ENCODE measurements around the gene HSD11B1L.
"Not testable (repeated sequence)": the region's sequence is repeated elsewhere in the genome, so short reads cannot be mapped to it uniquely, and the experiment has no call there.

Gene HSD11B1L

DNA sequence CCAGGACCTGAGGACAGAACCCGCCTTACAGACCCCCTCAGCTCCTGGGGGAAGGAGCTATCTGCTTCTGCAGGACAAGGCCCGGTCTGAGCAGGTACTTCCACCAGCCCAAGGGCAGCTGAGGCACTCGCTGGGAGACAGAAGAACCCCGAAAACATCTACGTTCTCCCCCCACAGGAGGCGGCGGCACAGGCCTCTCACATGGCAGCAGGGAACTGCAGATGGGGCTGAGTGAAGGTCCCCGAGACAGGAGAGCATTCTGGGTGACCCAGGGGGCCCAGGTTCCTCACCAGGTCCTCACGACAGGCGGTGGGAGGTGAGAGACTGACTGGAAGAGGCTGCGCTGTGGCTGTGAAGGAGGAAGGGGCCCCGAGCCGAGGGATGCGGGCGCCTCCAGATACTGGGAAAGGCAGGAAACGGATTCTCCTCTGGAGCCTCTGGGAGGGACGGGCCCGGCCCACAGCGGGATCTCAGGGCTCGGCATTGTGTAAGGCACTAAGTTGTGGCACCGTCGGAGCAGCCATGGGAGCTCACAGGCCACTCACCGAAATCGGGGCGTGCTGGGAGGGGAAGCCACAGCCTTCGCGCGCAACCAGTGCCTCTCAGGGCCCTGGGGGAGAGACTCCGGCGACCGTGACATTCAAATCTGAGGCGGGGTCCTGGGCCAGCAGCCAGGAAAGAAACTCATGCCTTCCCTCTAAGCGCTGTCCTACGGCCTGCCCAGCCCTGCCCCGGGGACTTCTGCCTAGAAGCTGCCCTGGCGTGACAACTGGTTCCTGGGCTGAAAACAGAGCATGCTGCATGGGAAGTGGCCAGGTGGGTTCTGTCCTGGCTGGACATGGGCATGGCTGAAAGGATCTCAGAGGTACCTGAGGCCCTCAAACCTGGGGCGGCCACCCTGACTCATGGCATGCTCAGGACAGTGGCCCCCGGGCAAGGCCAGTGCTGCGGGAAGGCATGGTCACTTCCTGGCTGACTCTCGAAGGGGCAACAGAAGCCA lies 23.3 kb downstream of the HSD11B1L start:
- FAIRE-seq, result no peak

DNA sequence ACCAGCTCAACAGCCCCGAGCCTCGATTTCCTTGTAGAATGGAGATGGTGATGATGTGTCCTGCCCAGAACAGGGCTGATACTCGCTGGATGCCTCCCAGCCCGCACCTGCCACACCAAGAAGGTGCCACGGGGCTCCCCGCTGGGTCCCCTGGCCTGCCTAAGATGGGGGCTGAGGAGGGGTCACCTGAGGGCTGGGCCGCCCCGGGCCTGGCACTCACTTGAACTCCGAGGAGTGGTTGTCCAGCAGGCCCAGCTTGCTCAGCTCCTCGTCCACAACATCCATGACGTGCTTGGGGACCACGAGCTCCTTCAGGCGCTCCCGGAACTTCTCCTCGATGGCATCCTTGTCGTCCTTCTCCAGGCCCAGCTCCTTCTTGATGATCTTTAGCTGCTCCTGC lies 24.7 kb downstream of the HSD11B1L start:
- no peak for FAIRE-seq

DNA sequence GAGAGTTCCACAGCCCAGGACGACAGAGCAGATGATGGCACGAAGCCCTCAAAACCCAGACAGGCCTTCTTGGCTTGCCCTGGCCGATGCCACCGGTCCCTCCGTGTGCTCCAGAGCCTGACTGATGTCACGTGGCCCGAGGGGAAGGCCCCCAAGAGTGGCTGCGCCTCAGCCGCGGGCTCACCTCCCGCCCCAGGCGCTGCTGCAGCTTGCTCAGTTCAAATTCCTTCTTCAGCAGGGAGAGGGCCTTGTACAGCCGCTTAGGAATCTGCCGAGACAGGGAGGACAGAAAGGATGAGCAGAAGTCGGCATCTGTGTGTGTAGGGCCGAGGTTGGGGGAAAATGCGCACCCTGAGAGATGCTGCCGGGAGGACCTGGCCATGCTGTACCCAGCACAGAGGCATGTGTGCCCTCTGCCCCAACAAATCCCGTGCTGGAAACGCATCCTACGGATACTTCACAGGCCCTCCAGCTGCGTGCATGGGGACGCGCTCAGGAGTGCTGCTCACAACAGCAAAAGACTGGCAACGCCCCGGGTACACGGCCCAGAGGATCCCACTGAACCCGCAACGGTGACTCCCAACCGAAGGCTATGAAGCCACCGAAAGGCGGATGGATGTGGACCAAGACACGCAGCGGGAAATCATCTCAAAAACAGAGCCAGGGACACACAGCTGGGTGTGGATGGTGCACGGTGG lies 26.2 kb downstream of the HSD11B1L start:
- FAIRE-seq, result no peak

DNA sequence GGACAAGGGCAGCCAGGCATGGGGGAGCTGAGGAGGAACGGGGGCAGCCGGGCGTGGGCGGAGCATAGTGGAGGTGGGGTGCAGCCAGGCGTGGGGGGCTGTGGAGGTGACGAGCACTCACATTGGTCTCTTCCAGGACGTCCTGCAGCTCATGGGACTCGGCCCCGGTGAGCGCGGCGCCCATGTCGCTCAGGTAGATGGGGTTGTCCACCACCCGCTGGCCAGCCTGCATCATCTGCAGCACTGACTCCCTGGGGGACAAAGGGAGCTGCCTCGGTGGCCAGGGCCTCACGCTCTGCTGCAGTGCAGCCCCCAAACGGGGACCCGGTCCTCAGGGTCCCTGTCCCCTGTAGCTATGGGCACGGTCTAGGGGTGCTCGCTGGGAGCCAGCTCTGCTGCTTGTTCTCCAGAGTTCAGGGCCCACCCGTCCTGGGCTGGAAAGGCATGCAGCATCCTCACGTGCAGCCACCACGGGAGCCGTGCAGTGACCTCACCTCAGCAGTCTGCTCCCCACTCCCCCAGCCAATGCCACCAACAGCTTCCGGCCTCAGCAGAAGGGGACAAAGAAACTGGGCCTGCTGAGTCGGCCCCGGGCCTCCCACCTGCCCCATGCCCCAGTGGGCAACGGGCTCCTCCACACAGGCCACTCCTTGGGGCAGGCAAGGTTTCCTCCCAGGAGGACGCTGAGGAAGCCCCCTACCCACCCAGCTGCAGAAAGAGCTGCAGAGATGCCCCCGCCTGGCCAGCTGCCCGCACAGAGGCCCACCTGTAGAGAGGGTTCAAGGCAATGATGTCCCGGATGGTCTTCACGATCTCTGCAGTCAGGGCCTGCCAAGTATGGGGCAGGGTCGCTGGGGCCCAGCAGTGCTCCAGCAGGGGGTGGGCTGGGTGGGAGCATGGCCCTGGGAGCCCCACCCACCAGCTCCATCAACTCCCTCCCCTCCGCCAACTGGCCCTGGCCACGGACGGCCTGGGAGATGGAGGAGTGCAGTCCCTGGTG lies 27.0 kb downstream of the HSD11B1L start:
- no peak for FAIRE-seq

DNA sequence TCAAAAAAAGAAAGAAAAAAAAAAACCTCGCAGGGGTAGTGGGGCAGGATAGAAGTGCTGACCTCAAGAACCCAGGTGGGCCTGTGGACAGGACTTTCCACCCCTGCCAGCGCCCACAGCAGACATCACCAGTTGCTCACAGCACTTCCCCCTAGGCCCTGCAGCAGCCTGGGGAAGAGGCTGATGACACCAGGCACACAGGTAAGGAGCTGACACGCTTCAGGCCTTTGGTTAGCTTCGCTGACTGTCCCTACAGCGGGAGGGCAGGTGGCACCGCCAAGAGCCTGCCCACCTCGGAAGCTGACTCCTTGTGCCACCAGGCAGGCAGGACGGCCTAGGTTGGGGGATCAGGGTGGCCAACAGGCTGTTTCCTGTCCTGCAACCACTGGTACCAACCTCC lies 30.2 kb downstream of the HSD11B1L start:
- FAIRE-seq, result no peak

DNA sequence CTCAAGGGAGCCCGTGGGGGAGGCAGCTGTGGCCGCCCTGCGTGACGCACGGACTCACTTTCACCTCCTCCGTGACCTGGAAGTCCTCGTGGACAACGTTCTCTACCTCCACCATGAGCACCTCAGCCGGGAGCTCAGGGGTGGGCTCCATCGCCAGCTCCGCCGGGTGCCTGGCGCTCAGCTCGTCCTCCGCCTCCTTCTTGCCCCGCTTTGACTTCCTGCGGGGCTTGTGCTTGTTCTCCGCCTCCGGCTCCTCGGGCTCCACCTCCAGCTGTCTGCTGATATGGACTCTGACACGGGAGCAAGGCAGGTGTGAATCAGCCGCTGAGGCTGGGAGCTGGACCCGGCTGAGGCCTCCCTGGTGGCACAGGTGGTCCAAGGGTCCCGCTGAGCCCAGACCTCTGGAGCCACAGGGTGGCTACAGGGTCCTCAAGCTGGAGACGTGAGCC lies 30.9 kb downstream of the HSD11B1L start:
- FAIRE-seq, result no peak

DNA sequence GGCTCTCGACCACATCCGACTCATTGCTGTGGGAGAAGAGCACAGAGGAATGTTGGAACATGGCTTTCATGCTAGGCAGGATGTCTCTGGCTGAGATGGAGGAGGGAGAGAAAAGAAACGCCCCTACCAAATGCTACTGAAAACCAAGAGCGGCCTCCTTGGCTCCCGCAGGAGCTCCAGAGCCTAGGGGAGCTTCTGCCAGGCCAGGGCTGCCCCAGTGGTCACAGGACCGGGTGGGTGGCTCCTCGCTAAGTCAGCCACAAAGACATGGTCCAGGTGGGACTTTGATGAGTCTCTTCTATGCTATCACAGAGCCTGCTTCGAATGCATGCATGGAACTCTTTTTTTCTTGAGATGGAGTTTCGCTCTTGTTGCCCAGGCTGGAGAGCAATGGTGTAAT lies 32.4 kb downstream of the HSD11B1L start:
- no peak for FAIRE-seq

DNA sequence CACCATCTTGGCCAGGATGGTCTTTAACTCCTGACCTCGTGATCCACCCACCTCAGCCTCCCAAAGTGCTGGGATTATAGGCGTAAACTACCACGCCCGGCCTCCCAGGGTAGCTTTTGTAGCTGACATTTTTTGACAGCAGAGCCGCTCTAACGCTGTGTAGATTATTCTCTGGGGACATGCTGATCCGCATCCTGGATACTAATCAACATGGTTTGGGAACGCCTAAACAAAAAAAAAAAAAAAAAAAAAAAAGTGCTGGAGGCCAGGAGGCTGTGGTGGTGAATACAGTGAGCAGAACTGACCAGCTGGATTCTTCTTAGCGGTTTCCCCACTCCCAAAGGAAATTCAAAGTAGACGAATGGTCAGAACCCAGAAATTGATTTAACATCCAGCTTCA lies 34.0 kb downstream of the HSD11B1L start:
- no peak for FAIRE-seq

DNA sequence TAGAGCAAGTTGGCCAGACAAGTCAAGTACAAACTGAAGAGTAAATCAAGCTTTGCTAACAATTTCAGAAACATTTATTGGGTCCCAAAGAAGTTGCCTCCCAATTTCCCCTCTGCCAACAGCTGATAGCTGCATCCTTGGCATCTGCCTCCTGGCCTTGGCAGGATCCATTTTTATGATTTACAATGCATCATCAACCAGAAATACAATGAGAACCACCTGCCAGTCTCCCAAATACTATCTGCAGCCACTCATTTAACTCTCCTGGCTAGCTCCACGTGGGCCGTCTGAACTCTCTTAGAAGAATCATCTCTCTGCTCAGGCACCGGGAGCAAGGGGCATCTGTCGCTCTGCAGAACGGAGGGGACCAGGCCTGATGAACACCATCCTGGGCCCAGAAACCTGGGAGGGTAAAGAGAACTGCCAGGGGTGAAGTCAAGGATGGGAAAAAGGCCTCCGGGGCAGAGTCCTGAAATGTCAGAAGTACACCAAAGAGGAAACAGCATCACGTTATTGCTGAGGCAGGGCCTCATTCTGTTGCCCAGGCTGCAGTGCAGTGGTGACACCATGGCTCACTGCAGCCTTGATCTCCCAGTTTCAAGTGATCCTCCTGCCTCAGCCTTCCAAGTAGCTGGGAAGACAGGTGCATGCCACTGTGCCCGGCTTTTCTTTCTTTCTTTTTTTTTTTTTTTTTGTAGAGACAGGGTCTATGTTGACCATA lies 36.5 kb downstream of the HSD11B1L start:
- FAIRE-seq, result no peak

DNA sequence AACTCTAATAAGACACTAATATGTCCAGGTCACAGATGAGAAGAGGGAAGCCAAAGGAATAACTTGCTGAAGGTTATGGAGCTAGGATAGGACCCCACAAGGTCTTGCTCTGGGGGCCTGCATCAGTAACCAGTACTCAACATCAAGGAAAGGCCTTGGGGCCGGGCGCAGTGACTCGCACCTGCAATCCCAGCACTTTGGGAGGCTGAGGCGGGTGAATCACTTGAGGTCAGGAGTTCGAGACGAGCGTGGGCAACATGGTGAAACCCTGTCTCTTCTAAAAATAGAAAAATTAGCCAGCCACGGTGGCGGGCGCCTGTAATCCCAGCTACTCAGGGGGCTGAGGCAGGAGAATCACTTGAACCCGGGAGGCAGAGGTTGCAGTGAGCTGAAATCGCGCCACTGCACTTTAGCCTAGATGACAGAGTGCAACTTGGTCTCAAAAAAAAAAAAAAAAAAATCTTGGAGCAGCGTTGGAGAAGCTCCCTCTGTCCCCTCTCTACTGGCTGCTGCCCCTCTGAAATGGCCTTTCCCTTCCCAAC lies 37.3 kb downstream of the HSD11B1L start:
- FAIRE-seq, result no peak

DNA sequence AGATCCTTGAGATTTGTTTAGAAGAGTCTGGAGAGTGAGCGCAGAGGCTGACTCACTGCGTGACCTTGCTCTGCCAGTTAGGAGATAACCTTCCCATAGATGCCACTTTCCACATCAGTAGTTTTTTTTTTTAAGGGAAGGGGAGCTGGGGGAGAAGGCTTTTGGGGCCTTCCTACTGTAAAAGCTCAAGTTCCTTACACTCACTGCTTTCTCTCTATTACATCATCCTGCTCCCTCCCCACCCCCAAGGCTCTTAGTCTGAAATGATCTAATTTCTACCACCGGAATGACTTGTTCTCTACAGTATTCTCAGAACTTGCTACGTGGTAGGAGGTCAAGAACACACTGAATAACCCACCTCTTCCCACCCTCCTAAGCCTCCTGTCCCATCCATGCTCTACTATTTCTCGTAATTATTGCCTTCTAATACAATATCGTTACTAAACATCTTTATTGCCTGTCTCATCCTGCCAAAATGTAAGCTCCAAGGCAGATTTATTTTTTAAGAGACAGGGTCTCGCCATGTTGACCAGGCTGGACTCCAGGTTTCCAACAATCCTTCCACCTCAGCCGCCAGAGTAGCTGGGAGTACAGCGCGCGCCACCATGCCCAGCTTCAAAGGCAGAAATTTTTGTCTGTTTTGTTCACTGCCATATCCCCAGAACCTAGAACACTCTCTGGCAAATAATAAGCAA lies 37.9 kb downstream of the HSD11B1L start:
- FAIRE-seq, result no peak

DNA sequence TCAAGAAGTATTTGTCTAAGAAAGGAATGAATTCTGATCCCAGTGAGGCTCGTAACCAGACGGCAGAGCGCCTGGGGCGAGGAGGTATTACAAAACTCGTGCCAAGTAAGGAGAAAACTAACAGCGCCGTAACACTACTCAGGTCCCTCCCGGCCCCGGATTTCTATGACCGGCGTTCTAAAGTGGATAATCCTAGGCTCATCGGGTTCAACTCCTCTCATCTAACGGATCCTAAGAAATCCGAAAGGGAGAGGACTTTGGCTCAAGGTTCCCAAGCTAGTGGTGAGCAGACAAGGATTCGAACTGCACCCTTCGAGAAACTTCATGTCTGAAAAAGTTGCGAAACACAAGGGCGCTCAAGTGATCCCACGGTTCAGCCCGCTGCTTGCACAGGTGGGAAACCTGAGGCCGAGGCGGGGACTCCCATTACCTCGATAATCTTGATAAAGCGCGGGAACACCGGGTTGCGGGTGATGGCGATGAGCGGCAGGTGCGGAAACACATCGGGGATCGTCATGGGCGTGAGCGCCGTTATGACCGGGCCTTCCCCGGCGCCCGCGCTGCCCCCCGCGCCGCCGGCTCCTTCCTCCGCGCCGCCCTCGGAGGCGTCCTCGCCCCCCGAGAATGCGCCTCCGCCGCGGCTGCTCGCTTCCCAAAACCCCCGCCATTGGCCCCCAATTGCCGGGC lies 38.6 kb downstream of the HSD11B1L start:
- FAIRE-seq, result no peak

DNA sequence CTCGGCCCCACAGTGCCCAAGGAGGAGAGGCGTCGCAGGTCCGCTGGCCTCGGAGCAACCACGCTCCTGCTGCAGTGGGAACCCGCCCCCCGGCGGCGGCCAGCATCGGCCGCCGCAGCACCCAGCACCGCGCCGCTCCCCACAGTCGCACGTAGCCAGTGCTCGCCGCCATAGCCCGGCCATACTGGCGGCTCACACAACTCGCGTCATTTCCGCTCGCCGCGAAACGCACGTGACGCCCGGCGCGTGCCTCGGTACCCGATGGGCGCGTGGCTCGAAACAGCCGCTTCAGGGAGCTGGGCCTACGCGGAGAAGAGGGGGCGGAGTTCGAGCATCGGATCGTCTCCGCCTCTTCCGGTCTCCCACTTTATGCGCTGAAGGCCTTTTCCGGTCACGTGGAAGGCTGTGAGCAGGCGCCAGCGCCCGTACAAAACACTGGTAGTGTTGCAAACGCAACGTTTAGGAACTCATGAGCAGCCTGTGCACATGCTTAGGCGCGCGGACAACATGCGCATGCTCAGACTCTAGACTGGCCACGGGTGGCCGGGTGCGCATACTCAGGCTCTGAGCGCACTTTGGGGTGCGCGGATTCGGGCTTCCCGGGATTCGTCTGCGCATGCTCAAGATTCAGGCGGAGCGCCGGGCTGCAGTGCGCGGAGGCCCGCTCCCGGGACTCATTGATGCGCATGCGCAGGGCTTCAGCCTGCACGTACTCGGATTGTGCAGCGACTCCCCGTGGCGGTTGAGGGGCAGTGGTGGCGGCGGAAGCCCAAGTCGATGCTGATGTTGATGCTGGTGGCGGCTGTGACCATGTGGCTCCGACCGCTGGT lies 39.3 kb downstream of the HSD11B1L start, which contains the start of the genes CATSPERD and LONP1:
Gene CATSPERD (plus strand): TSS at position 677 of the 830 bp plus-strand sequence. CDS start 101 bp downstream, at position 778.
Gene LONP1 (minus strand): TSS at position 186 of the 830 bp plus-strand sequence. CDS start 14 bp downstream, at position 172.
- peak; percentile 94 for FAIRE-seq

DNA sequence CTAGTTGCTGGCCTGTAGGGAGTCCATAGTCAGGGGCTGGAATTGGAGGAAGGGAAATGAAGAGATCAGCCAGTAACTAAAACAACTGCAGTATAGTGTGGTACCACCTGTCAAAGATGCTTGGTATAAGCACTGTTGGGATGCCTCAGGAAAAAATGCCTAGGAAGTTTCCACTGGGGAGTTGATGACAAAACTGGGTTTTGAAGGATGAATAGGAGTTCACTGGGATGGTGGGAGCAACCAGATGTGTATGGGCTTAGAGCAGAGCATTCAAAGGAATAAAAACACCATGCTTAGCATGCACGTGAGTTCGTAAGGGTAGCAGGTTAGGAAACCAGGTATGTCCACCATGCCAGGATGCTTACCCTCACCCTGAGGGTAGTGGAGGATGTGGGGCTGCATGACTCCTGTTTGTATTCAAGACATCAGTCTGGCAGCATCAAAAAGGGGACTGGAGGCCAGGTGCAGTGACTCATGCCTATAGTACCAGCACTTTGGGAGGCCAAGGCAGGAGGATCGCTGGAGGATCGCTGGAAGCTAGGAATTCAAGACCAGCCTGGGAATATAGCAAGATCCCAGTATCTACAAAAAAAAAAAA lies 46.7 kb downstream of the HSD11B1L start:
- FAIRE-seq, result no peak

DNA sequence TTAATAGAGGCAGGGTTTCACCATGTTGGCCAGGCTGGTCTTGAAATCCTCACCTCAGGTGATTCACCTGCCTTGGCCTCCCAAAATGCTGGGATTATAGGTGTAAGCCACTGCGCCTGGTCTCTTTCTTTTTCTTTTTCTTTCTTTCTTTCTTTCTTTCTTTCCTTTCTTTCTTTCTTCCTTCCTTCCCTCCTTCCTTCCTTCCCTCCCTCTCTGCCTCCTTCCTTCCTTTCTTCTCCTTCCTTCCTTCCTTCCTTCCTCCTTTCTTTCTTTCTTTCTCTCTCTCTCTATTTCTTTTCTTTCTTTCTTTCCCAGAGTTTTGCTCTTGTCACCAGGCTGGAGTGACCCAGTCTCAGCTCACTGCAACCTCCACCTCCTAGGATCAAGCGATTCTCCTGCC lies 52.3 kb downstream of the HSD11B1L start:
- not testable (repeated sequence) for FAIRE-seq

Measured in endometrium (tissue), 2 donors.